Measurements from ENCODE around the gene CERS3.

Gene CERS3

GRCh38 chr15:100528833-100529428 lies at the start of gene CERS3:
Gene CERS3 (minus strand): TSS chr15:100528950. CDS start chr15:100501849, 27,101 bp downstream.
- Mint-ChIP-seq H3K9me3 (no peaks in the 10 kb centered on the region), H3K4me3 (no peak within 1 kb of the TSS)

GRCh38 chr15:100573526-100573925 lies 44.8 kb upstream of the CERS3 start:
- H3K4me1 Mint-ChIP-seq = peaks cover 5% of the 10 kb centered on the region

More at GRCh38 chr15:100528833-100529428, at the start of gene CERS3:
- no peak for ATAC-seq (ENCODE audit: low read depth)
- Mint-ChIP-seq H3K4me1 (no peaks in the 10 kb centered on the region), H3K27me3 (peaks cover 7% of the 10 kb centered on the region), H3K36me3 (peaks cover 4% of the 10 kb centered on the region), H3K27ac (no peak within 1 kb of the TSS)
- no peak for DNase-seq (ENCODE audit: low spot score in 2 of 2)

GRCh38 chr15:100572362-100572983 lies 43.7 kb upstream of the CERS3 start:
- Mint-ChIP-seq H3K27ac (no peak overlapping the region), H3K4me3 (no peak overlapping the region), H3K36me3 (peaks cover 11% of the 10 kb centered on the region), H3K9me3 (no peaks in the 10 kb centered on the region), H3K4me1 (peaks cover 5% of the 10 kb centered on the region), H3K27me3 (no peaks in the 10 kb centered on the region)
- no peak for DNase-seq (ENCODE audit: low spot score in 2 of 2)
- ATAC-seq (ENCODE audit: low read depth) = no peak

More at GRCh38 chr15:100573526-100573925, 44.8 kb upstream of the CERS3 start:
- H3K27me3 Mint-ChIP-seq = no peaks in the 10 kb centered on the region
- peaks cover 12% of the 10 kb centered on the region for H3K36me3 Mint-ChIP-seq
- ATAC-seq (ENCODE audit: low read depth) (no peak), DNase-seq (ENCODE audit: low spot score in 2 of 2) (no peak)
- H3K9me3 Mint-ChIP-seq = no peaks in the 10 kb centered on the region
- H3K27ac Mint-ChIP-seq = no peak overlapping the region
- H3K4me3 Mint-ChIP-seq = no peak overlapping the region

GRCh38 chr15:100571592-100572167 lies 42.9 kb upstream of the CERS3 start:
- ATAC-seq (ENCODE audit: low read depth) (no peak), DNase-seq (ENCODE audit: low spot score in 2 of 2) (no peak)
- H3K4me1 Mint-ChIP-seq = peaks cover 5% of the 10 kb centered on the region
- peaks cover 11% of the 10 kb centered on the region for H3K36me3 Mint-ChIP-seq
- H3K27ac Mint-ChIP-seq = no peak overlapping the region
- no peaks in the 10 kb centered on the region for H3K27me3 Mint-ChIP-seq
- no peak overlapping the region for H3K4me3 Mint-ChIP-seq
- H3K9me3 Mint-ChIP-seq = no peaks in the 10 kb centered on the region

GRCh38 chr15:100570735-100571313 lies 42.1 kb upstream of the CERS3 start:
- no peak for ATAC-seq (ENCODE audit: low read depth)
- no peak overlapping the region for H3K4me3 Mint-ChIP-seq
- H3K36me3 Mint-ChIP-seq = peaks cover 9% of the 10 kb centered on the region
- H3K27me3 Mint-ChIP-seq = no peaks in the 10 kb centered on the region
- H3K27ac Mint-ChIP-seq = peak overlapping the region; percentile 65
- no peaks in the 10 kb centered on the region for H3K9me3 Mint-ChIP-seq
- peaks cover 2% of the 10 kb centered on the region for H3K4me1 Mint-ChIP-seq
- no peak for DNase-seq (ENCODE audit: low spot score in 2 of 2)

GRCh38 chr15:100570275-100570674 lies 41.5 kb upstream of the CERS3 start:
- Mint-ChIP-seq H3K4me1 (no peaks in the 10 kb centered on the region), H3K4me3 (no peak overlapping the region)

GRCh38 chr15:100569391-100569790 lies 40.6 kb upstream of the CERS3 start:
- no peak for DNase-seq (ENCODE audit: low spot score in 2 of 2)
- Mint-ChIP-seq H3K27ac (no peak overlapping the region), H3K9me3 (no peaks in the 10 kb centered on the region), H3K27me3 (no peaks in the 10 kb centered on the region), H3K4me1 (no peaks in the 10 kb centered on the region), H3K36me3 (peaks cover 12% of the 10 kb centered on the region), H3K4me3 (no peak overlapping the region)
- ATAC-seq (ENCODE audit: low read depth) = no peak

More at GRCh38 chr15:100570275-100570674, 41.5 kb upstream of the CERS3 start:
- Mint-ChIP-seq H3K9me3 (no peaks in the 10 kb centered on the region), H3K27me3 (no peaks in the 10 kb centered on the region), H3K36me3 (peaks cover 9% of the 10 kb centered on the region), H3K27ac (no peak overlapping the region)
- DNase-seq (ENCODE audit: low spot score in 2 of 2) (no peak), ATAC-seq (ENCODE audit: low read depth) (no peak)

GRCh38 chr15:100566850-100567628 lies 38.3 kb upstream of the CERS3 start:
- ATAC-seq (ENCODE audit: low read depth) (no peak), DNase-seq (ENCODE audit: low spot score in 2 of 2) (no peak)
- H3K9me3 Mint-ChIP-seq = no peaks in the 10 kb centered on the region
- no peak overlapping the region for H3K4me3 Mint-ChIP-seq
- H3K4me1 Mint-ChIP-seq = no peaks in the 10 kb centered on the region
- peaks cover 19% of the 10 kb centered on the region for H3K36me3 Mint-ChIP-seq
- H3K27ac Mint-ChIP-seq = no peak overlapping the region
- H3K27me3 Mint-ChIP-seq = no peaks in the 10 kb centered on the region

- Mint-ChIP-seq H3K9me3 (no peaks in the 10 kb centered on the region), H3K4me3 (no peak overlapping the region), H3K27ac (no peak overlapping the region), H3K4me1 (no peaks in the 10 kb centered on the region), H3K36me3 (peaks cover 24% of the 10 kb centered on the region), H3K27me3 (no peaks in the 10 kb centered on the region)
- ATAC-seq (ENCODE audit: low read depth) = no peak
- DNase-seq (ENCODE audit: low spot score in 2 of 2) = no peak
Measured at GRCh38 chr15:100565591-100565990, 36.8 kb upstream of the CERS3 start.

GRCh38 chr15:100560323-100560722 lies 31.6 kb upstream of the CERS3 start:
- no peak for ATAC-seq (ENCODE audit: low read depth)
- H3K27ac Mint-ChIP-seq = no peak overlapping the region
- DNase-seq (ENCODE audit: low spot score in 2 of 2) = no peak
- H3K9me3 Mint-ChIP-seq = no peaks in the 10 kb centered on the region
- peaks cover 23% of the 10 kb centered on the region for H3K36me3 Mint-ChIP-seq
- H3K4me3 Mint-ChIP-seq = no peak overlapping the region
- H3K27me3 Mint-ChIP-seq = no peaks in the 10 kb centered on the region
- H3K4me1 Mint-ChIP-seq = no peaks in the 10 kb centered on the region

- DNase-seq (ENCODE audit: low spot score in 2 of 2) (no peak), ATAC-seq (ENCODE audit: low read depth) (no peak)
- Mint-ChIP-seq H3K4me3 (no peak overlapping the region), H3K27me3 (no peaks in the 10 kb centered on the region), H3K27ac (no peak overlapping the region), H3K36me3 (peaks cover 20% of the 10 kb centered on the region), H3K9me3 (no peaks in the 10 kb centered on the region), H3K4me1 (no peaks in the 10 kb centered on the region)
Measured at GRCh38 chr15:100559330-100559729, 30.6 kb upstream of the CERS3 start.

- no peak for DNase-seq (ENCODE audit: low spot score in 2 of 2)
- Mint-ChIP-seq H3K36me3 (peaks cover 23% of the 10 kb centered on the region), H3K9me3 (no peaks in the 10 kb centered on the region), H3K27me3 (no peaks in the 10 kb centered on the region), H3K4me1 (no peaks in the 10 kb centered on the region), H3K4me3 (no peak overlapping the region), H3K27ac (no peak overlapping the region)
- no peak for ATAC-seq (ENCODE audit: low read depth)
Measured at GRCh38 chr15:100558771-100559254, 30.1 kb upstream of the CERS3 start.

GRCh38 chr15:100553468-100553867 lies 24.7 kb upstream of the CERS3 start:
- peaks cover 11% of the 10 kb centered on the region for H3K36me3 Mint-ChIP-seq
- H3K4me1 Mint-ChIP-seq = no peaks in the 10 kb centered on the region
- no peaks in the 10 kb centered on the region for H3K9me3 Mint-ChIP-seq
- no peak overlapping the region for H3K4me3 Mint-ChIP-seq
- H3K27me3 Mint-ChIP-seq = no peaks in the 10 kb centered on the region
- no peak overlapping the region for H3K27ac Mint-ChIP-seq
- DNase-seq (ENCODE audit: low spot score in 2 of 2) = no peak
- no peak for ATAC-seq (ENCODE audit: low read depth)

- ATAC-seq (ENCODE audit: low read depth) (no peak), DNase-seq (ENCODE audit: low spot score in 2 of 2) (no peak)
- Mint-ChIP-seq H3K4me1 (no peaks in the 10 kb centered on the region), H3K27me3 (no peaks in the 10 kb centered on the region), H3K36me3 (peaks cover under 1% of the 10 kb centered on the region), H3K27ac (no peak overlapping the region), H3K9me3 (no peaks in the 10 kb centered on the region), H3K4me3 (no peak overlapping the region)
Measured at GRCh38 chr15:100547961-100548360, 19.2 kb upstream of the CERS3 start.
